ENCODE data around the gene COQ4.

Gene COQ4

GRCh38 chr9:128369024-128369706 lies 46.5 kb downstream of the COQ4 start:
- H3K4me3 ChIP-seq (ENCODE audit: low read depth, low read length): no peak overlapping the region
- H3K4me1 ChIP-seq: no peaks in the 10 kb centered on the region
- no peaks in the 10 kb centered on the region for H3K9me3 ChIP-seq
- H3K27me3 ChIP-seq: no peaks in the 10 kb centered on the region
- peaks cover 3% of the 10 kb centered on the region; the same call in 1 of the 2 replicates for H3K36me3 ChIP-seq
- TF ChIP-seq, protein P1, sequence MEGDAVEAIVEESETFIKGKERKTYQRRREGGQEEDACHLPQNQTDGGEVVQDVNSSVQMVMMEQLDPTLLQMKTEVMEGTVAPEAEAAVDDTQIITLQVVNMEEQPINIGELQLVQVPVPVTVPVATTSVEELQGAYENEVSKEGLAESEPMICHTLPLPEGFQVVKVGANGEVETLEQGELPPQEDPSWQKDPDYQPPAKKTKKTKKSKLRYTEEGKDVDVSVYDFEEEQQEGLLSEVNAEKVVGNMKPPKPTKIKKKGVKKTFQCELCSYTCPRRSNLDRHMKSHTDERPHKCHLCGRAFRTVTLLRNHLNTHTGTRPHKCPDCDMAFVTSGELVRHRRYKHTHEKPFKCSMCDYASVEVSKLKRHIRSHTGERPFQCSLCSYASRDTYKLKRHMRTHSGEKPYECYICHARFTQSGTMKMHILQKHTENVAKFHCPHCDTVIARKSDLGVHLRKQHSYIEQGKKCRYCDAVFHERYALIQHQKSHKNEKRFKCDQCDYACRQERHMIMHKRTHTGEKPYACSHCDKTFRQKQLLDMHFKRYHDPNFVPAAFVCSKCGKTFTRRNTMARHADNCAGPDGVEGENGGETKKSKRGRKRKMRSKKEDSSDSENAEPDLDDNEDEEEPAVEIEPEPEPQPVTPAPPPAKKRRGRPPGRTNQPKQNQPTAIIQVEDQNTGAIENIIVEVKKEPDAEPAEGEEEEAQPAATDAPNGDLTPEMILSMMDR (IDR thresholded peaks at IDR 0.05; ENCODE audit: low read depth, low read length): no peak
- no peak for DNase-seq

GRCh38 chr9:128370367-128370751 lies 47.7 kb downstream of the COQ4 start:
- no peaks in the 10 kb centered on the region for H3K27me3 ChIP-seq
- H3K4me3 ChIP-seq (ENCODE audit: low read depth, low read length): peak overlapping the region; percentile 94
- H3K36me3 ChIP-seq: peaks cover 3% of the 10 kb centered on the region
- H3K9me3 ChIP-seq: no peaks in the 10 kb centered on the region
- TF ChIP-seq, protein P1 (IDR thresholded peaks at IDR 0.05; ENCODE audit: low read depth, low read length): no peak
- DNase-seq: no peak
- no peaks in the 10 kb centered on the region for H3K4me1 ChIP-seq

- H3K9me3 ChIP-seq: no peaks in the 10 kb centered on the region
- peak within 1 kb of the TSS; percentile 94 for H3K4me3 ChIP-seq (ENCODE audit: low read depth, low read length)
- TF ChIP-seq, protein P1 (IDR thresholded peaks at IDR 0.05; ENCODE audit: low read depth, low read length): no peak
- DNase-seq: peak; percentile 96
- H3K4me1 ChIP-seq: no peaks in the 10 kb centered on the region
- H3K27me3 ChIP-seq: no peaks in the 10 kb centered on the region
- peaks cover 3% of the 10 kb centered on the region for H3K36me3 ChIP-seq
These were observed 48.4 kb downstream of the COQ4 start, which contains the start of gene URM1 for GRCh38 chr9:128370752-128371629. Gene URM1 (plus strand): TSS chr9:128371374. CDS start chr9:128371381, 7 bp downstream.

- H3K27me3 ChIP-seq: no peaks in the 10 kb centered on the region
- H3K4me3 ChIP-seq (ENCODE audit: low read depth, low read length): peak overlapping the region; percentile 94
- no peak for DNase-seq
- no peaks in the 10 kb centered on the region for H3K9me3 ChIP-seq
- H3K4me1 ChIP-seq: no peaks in the 10 kb centered on the region
- H3K36me3 ChIP-seq: peaks cover 4% of the 10 kb centered on the region
- TF ChIP-seq, protein P1 (IDR thresholded peaks at IDR 0.05; ENCODE audit: low read depth, low read length): no peak
These were observed 49.0 kb downstream of the COQ4 start for GRCh38 chr9:128371630-128372117.

DNA sequence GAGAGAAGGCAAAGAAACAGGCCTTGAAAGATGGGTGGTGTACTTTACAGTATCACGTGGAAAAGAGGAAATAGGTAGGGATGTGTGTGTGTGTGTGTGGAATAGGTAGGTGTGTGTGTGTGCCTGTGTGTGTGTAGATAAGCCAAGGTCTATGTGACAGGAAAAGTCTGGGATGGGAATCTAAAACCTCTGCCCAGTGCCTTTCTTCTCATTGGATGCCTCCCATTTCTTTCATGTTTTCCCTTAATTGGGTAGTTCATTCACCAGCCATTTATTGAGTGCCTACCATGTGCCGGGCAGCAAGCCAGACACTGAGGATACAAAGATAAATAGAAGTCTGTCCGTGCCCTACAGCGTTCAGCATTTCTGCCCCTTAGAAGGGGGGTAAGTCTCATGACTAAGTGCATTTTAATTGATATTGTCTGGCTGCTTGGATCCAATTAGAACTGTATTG lies 49.6 kb downstream of the COQ4 start:
- peak; percentile 72 for DNase-seq

More for the DNA sequence above, 49.6 kb downstream of the COQ4 start:
- Histone ChIP-seq H3K27me3 (no peaks in the 10 kb centered on the region), H3K9me3 (no peaks in the 10 kb centered on the region), H3K4me3 (ENCODE audit: low read depth, low read length) (peak overlapping the region; percentile 94), H3K4me1 (no peaks in the 10 kb centered on the region), H3K36me3 (peaks cover 8% of the 10 kb centered on the region)
- TF ChIP-seq, protein P1 (IDR thresholded peaks at IDR 0.05; ENCODE audit: low read depth, low read length): no peak

Data from BE2C (cell line).